SU-DHL-6 (cell line): ENCODE measurements around the gene S100A5.

ENCODE experiments used
- H2AFZ ChIP-seq: fragments of 200-600 bp; sonication (generic); 2 replicates; pipeline ENCODE4 v1.6.1; 2014; ENCODE audit warnings: low read depth, mild to moderate bottlenecking, moderate library complexity, mixed read lengths, antibody characterized with exemption, low read length; ENCODE audit not compliant: severe bottlenecking
- H3F3A ChIP-seq: fragments of 200-600 bp; shearing (Covaris generic); 2 replicates; pipeline ENCODE4 v1.6.0; 2016; ENCODE audit warnings: antibody characterized with exemption, mild to moderate bottlenecking; ENCODE audit not compliant: insufficient read depth
- H3K27ac ChIP-seq: fragments of 200-600 bp; sonication (generic); 2 replicates; pipeline ENCODE4 v1.5.1; 2016; ENCODE audit warnings: low read depth, mild to moderate bottlenecking, low read length, moderate library complexity, mixed read lengths
- H3K27me3 ChIP-seq: fragments of 200-600 bp; sonication (generic), shearing (Covaris generic); 2 replicates; pipeline ENCODE4 v1.6.0; 2014; ENCODE audit warnings: mild to moderate bottlenecking, low read length
- H3K36me3 ChIP-seq: fragments of 200-600 bp; sonication (generic); 2 replicates; pipeline ENCODE4 v1.6.1; 2014; ENCODE audit warnings: mild to moderate bottlenecking, low read length, mixed read lengths
- H3K4me2 ChIP-seq: fragments of 300-600, 200-600 bp; shearing (Covaris generic), sonication (generic); 2 replicates; pipeline ENCODE4 v1.6.0; 2014; ENCODE audit warnings: low read length, low read depth, mild to moderate bottlenecking; ENCODE audit not compliant: poor library complexity, severe bottlenecking
- H3K4me3 ChIP-seq: fragments of 200-600 bp; sonication (generic); 2 replicates; pipeline ENCODE4 v1.5.1; 2014; ENCODE audit warnings: antibody characterized with exemption, low read length, mild to moderate bottlenecking, mixed read lengths; ENCODE audit not compliant: insufficient read depth, poor library complexity, severe bottlenecking
- H3K79me2 ChIP-seq: fragments of 200-600 bp; sonication (generic); 2 replicates; pipeline ENCODE4 v1.6.1; 2014; ENCODE audit warnings: mild to moderate bottlenecking, low read length, moderate library complexity; ENCODE audit not compliant: insufficient read depth
- H3K9ac ChIP-seq: fragments of 200-600 bp; sonication (generic); 2 replicates; pipeline ENCODE4 v1.7.0; 2014; ENCODE audit warnings: mild to moderate bottlenecking, low read length
- H3K9me2 ChIP-seq: fragments of 200-600 bp; sonication (generic); replicated peaks from 2 replicates; pipeline ENCODE4 v1.6.1; 2014; ENCODE audit warnings: low read length; ENCODE audit not compliant: insufficient read depth
- H3K9me3 ChIP-seq: fragments of 200-600 bp; sonication (generic); 2 replicates; pipeline ENCODE4 v1.6.1; 2014; ENCODE audit warnings: low read length, mixed read lengths; ENCODE audit not compliant: insufficient read depth
- H4K20me1 ChIP-seq: fragments of 200-600 bp; sonication (generic); 2 replicates; pipeline ENCODE4 v1.6.1; 2014; ENCODE audit warnings: low read depth, mild to moderate bottlenecking, antibody characterized with exemption, low read length, moderate library complexity, mixed read lengths
- EZH2phosphoT487 ChIP-seq: fragments of 200-600 bp; sonication (generic), shearing (Covaris generic); conservative IDR thresholded peaks from 2 replicates; pipeline ENCODE4 v1.6.1; 2018; ENCODE audit warnings: mild to moderate bottlenecking, antibody characterized with exemption, low read length, moderate library complexity, mixed read lengths
- TF ChIP-seq, protein P1 (sequence below): fragments of 200-600 bp; sonication (generic); IDR thresholded peaks from one replicate; pipeline ENCODE4 v1.5.1; 2017; ENCODE audit warnings: antibody characterized with exemption, mild to moderate bottlenecking, low read length, moderate library complexity; ENCODE audit not compliant: insufficient read depth, poor library complexity, severe bottlenecking

The S100A5 gene

DNA sequence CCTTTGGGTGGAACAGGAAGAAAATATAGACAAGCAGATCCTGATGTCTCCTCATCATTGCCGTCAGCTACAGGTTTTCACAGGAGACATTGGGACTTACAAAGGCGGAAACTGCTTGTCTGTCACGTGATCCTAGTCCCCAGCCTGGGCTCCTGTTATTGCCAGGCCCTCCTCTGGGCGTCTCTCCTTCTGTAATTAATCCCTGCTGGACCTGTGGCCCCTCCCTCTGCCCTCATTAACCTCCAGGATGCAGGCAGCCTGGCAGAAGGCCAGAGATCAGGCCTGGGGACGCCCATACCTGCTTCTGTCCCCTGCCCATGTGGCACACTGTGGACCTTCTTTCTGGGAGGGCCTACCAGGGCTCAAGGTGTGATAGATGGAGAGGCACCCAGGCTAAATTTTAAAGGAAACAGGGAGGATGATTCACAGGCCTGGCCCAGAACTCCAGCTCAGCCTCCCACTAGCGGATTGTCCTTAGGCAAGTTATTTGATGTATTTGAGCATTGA lies 2.4 kb downstream of the S100A5 start:
- no peaks in the 10 kb centered on the region for H3K36me3 ChIP-seq
- no peak overlapping the region for H3K4me3 ChIP-seq
- H3F3A ChIP-seq: no peaks in the 10 kb centered on the region
- no peaks in the 10 kb centered on the region for H3K9me3 ChIP-seq
- no peaks in the 10 kb centered on the region for H3K27me3 ChIP-seq
- no peaks in the 10 kb centered on the region for H4K20me1 ChIP-seq
- H3K9me2 ChIP-seq: no peaks in the 10 kb centered on the region
- H3K9ac ChIP-seq: no peak overlapping the region
- H3K4me2 ChIP-seq: no peak overlapping the region
- H3K79me2 ChIP-seq: no peaks in the 10 kb centered on the region
- no peak overlapping the region for H3K27ac ChIP-seq
- TF ChIP-seq, protein P1, sequence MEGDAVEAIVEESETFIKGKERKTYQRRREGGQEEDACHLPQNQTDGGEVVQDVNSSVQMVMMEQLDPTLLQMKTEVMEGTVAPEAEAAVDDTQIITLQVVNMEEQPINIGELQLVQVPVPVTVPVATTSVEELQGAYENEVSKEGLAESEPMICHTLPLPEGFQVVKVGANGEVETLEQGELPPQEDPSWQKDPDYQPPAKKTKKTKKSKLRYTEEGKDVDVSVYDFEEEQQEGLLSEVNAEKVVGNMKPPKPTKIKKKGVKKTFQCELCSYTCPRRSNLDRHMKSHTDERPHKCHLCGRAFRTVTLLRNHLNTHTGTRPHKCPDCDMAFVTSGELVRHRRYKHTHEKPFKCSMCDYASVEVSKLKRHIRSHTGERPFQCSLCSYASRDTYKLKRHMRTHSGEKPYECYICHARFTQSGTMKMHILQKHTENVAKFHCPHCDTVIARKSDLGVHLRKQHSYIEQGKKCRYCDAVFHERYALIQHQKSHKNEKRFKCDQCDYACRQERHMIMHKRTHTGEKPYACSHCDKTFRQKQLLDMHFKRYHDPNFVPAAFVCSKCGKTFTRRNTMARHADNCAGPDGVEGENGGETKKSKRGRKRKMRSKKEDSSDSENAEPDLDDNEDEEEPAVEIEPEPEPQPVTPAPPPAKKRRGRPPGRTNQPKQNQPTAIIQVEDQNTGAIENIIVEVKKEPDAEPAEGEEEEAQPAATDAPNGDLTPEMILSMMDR: no peak
- no peak for TF ChIP-seq EZH2phosphoT487
- no peak overlapping the region for H2AFZ ChIP-seq

DNA sequence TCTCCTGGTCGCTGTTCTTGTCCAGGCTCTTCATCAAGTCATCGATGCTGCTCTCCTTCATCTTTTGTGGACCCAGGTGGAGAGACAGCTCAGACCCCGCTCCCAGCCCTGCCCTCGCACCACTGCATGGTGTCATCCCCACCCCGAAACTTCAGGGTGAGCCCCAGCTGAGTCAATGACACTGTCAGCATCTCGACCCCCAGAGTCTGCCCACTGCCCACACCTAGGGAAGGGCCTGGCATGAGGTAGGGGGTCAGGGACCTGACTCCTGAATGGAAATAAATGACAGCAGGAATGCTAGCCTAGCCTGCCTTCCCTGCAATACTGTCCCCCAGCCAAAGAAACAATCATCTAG lies 3.4 kb downstream of the S100A5 start:
- H3K9me3 ChIP-seq: no peaks in the 10 kb centered on the region
- H3K9ac ChIP-seq: no peak overlapping the region
- H3K27me3 ChIP-seq: no peaks in the 10 kb centered on the region
- H3K9me2 ChIP-seq: no peaks in the 10 kb centered on the region
- H3F3A ChIP-seq: no peaks in the 10 kb centered on the region
- H3K36me3 ChIP-seq: no peaks in the 10 kb centered on the region
- H4K20me1 ChIP-seq: no peaks in the 10 kb centered on the region
- H3K27ac ChIP-seq: no peak overlapping the region
- no peak overlapping the region for H3K4me3 ChIP-seq
- no peaks in the 10 kb centered on the region for H3K79me2 ChIP-seq
- TF ChIP-seq EZH2phosphoT487: no peak
- TF ChIP-seq, protein P1: no peak
- no peak overlapping the region for H3K4me2 ChIP-seq
- H2AFZ ChIP-seq: no peak overlapping the region

DNA sequence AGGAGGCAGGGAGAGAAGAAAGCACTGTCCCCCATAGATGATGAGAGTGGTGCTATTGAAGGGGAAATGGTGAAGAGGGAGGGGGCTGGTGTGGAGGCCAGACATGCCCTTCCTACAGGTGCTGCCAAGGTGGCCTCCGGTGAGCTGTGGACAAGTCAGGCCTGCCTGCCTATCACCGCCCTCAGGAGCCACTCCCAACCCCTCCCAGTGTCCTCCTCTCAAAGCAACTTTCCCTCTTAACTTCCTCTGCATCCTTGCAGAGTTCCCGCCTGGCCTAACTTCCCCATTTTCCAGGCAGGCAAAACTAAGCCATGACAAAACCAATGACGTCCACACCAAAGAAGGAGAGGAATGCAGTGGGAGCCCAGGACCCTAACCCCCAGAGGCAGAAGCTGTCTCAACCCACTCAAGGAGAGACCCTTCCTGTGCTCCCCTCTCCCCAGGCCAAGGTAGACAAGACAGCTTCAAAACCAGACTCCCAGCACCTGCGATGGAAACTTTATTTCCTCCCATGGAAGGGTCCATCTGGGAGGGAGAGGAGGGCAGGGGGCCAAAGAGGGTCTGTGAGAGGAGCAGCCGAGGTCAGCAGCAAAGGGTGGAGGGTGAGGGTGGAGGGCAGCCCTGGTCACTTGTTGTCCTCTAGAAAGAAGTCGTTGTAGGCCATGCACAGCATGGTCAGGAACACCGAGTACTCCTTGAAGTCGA lies 3.9 kb downstream of the S100A5 start:
- H3K9me2 ChIP-seq: no peaks in the 10 kb centered on the region
- no peaks in the 10 kb centered on the region for H3K27me3 ChIP-seq
- H3K79me2 ChIP-seq: no peaks in the 10 kb centered on the region
- H3K4me3 ChIP-seq: no peak overlapping the region
- no peak overlapping the region for H3K9ac ChIP-seq
- TF ChIP-seq EZH2phosphoT487: no peak
- TF ChIP-seq, protein P1: no peak
- no peak overlapping the region for H2AFZ ChIP-seq
- no peaks in the 10 kb centered on the region for H3F3A ChIP-seq
- no peaks in the 10 kb centered on the region for H3K9me3 ChIP-seq
- no peak overlapping the region for H3K27ac ChIP-seq
- no peaks in the 10 kb centered on the region for H4K20me1 ChIP-seq
- H3K4me2 ChIP-seq: no peak overlapping the region
- no peaks in the 10 kb centered on the region for H3K36me3 ChIP-seq
